SU-DHL-6 (cell line): Measurements from ENCODE around the gene TDP2.
"Not testable (repeated sequence)": the region's sequence is repeated elsewhere in the genome, so short reads cannot be mapped to it uniquely, and the experiment has no call there.

Source experiments
- H2AFZ ChIP-seq: fragments of 200-600 bp; sonication (generic); 2 replicates; pipeline ENCODE4 v1.6.1; 2014; ENCODE audit warnings: low read depth, mild to moderate bottlenecking, moderate library complexity, mixed read lengths, antibody characterized with exemption, low read length; ENCODE audit not compliant: severe bottlenecking
- H3F3A ChIP-seq: fragments of 200-600 bp; shearing (Covaris generic); 2 replicates; pipeline ENCODE4 v1.6.0; 2016; ENCODE audit warnings: antibody characterized with exemption, mild to moderate bottlenecking; ENCODE audit not compliant: insufficient read depth
- H3K27ac ChIP-seq: fragments of 200-600 bp; sonication (generic); 2 replicates; pipeline ENCODE4 v1.5.1; 2016; ENCODE audit warnings: low read depth, mild to moderate bottlenecking, low read length, moderate library complexity, mixed read lengths
- H3K27me3 ChIP-seq: fragments of 200-600 bp; sonication (generic), shearing (Covaris generic); 2 replicates; pipeline ENCODE4 v1.6.0; 2014; ENCODE audit warnings: mild to moderate bottlenecking, low read length
- H3K36me3 ChIP-seq: fragments of 200-600 bp; sonication (generic); 2 replicates; pipeline ENCODE4 v1.6.1; 2014; ENCODE audit warnings: mild to moderate bottlenecking, low read length, mixed read lengths
- H3K4me2 ChIP-seq: fragments of 300-600, 200-600 bp; shearing (Covaris generic), sonication (generic); 2 replicates; pipeline ENCODE4 v1.6.0; 2014; ENCODE audit warnings: low read length, low read depth, mild to moderate bottlenecking; ENCODE audit not compliant: poor library complexity, severe bottlenecking
- H3K4me3 ChIP-seq: fragments of 200-600 bp; sonication (generic); 2 replicates; pipeline ENCODE4 v1.5.1; 2014; ENCODE audit warnings: antibody characterized with exemption, low read length, mild to moderate bottlenecking, mixed read lengths; ENCODE audit not compliant: insufficient read depth, poor library complexity, severe bottlenecking
- H3K79me2 ChIP-seq: fragments of 200-600 bp; sonication (generic); 2 replicates; pipeline ENCODE4 v1.6.1; 2014; ENCODE audit warnings: mild to moderate bottlenecking, low read length, moderate library complexity; ENCODE audit not compliant: insufficient read depth
- H3K9ac ChIP-seq: fragments of 200-600 bp; sonication (generic); 2 replicates; pipeline ENCODE4 v1.7.0; 2014; ENCODE audit warnings: mild to moderate bottlenecking, low read length
- H3K9me2 ChIP-seq: fragments of 200-600 bp; sonication (generic); replicated peaks from 2 replicates; pipeline ENCODE4 v1.6.1; 2014; ENCODE audit warnings: low read length; ENCODE audit not compliant: insufficient read depth
- H3K9me3 ChIP-seq: fragments of 200-600 bp; sonication (generic); 2 replicates; pipeline ENCODE4 v1.6.1; 2014; ENCODE audit warnings: low read length, mixed read lengths; ENCODE audit not compliant: insufficient read depth
- H4K20me1 ChIP-seq: fragments of 200-600 bp; sonication (generic); 2 replicates; pipeline ENCODE4 v1.6.1; 2014; ENCODE audit warnings: low read depth, mild to moderate bottlenecking, antibody characterized with exemption, low read length, moderate library complexity, mixed read lengths
- EZH2phosphoT487 ChIP-seq: fragments of 200-600 bp; sonication (generic), shearing (Covaris generic); conservative IDR thresholded peaks from 2 replicates; pipeline ENCODE4 v1.6.1; 2018; ENCODE audit warnings: mild to moderate bottlenecking, antibody characterized with exemption, low read length, moderate library complexity, mixed read lengths
- TF ChIP-seq, protein P1 (sequence below): fragments of 200-600 bp; sonication (generic); IDR thresholded peaks from one replicate; pipeline ENCODE4 v1.5.1; 2017; ENCODE audit warnings: antibody characterized with exemption, mild to moderate bottlenecking, low read length, moderate library complexity; ENCODE audit not compliant: insufficient read depth, poor library complexity, severe bottlenecking

TDP2 gene

DNA sequence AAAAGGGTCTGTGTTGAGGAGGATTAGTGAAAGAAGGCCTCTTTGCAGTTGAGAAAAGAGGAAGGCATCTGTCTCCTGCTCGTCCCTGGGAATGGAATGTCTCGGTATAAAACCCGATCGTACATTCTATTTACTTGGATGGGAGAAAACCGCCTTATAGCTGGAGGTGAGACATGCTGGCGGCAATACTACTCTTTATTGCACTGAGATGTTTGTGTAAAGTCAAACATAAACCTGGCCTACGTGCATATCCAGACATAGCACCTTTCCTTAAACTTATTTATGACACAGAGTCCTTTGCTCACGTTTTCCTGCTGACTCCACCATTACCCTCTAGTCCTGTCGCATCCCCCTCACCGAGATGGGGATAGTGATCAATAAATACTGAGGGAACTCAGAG lies 4.5 kb downstream of the TDP2 start:
- H4K20me1 ChIP-seq, result no peaks in the 10 kb centered on the region
- no peaks in the 10 kb centered on the region for H3K27me3 ChIP-seq
- H3K9ac ChIP-seq, result no peak overlapping the region
- no peak overlapping the region for H3K4me2 ChIP-seq
- H3K4me3 ChIP-seq, result no peak overlapping the region
- no peak overlapping the region for H3K27ac ChIP-seq
- H3K9me2 ChIP-seq, result no peaks in the 10 kb centered on the region
- TF ChIP-seq, protein P1, sequence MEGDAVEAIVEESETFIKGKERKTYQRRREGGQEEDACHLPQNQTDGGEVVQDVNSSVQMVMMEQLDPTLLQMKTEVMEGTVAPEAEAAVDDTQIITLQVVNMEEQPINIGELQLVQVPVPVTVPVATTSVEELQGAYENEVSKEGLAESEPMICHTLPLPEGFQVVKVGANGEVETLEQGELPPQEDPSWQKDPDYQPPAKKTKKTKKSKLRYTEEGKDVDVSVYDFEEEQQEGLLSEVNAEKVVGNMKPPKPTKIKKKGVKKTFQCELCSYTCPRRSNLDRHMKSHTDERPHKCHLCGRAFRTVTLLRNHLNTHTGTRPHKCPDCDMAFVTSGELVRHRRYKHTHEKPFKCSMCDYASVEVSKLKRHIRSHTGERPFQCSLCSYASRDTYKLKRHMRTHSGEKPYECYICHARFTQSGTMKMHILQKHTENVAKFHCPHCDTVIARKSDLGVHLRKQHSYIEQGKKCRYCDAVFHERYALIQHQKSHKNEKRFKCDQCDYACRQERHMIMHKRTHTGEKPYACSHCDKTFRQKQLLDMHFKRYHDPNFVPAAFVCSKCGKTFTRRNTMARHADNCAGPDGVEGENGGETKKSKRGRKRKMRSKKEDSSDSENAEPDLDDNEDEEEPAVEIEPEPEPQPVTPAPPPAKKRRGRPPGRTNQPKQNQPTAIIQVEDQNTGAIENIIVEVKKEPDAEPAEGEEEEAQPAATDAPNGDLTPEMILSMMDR, result no peak
- no peak for TF ChIP-seq EZH2phosphoT487
- H3F3A ChIP-seq, result 0 out of 2 replicates have a peak, but pooled peaks cover 3% of the 10 kb centered on the region
- no peak overlapping the region for H2AFZ ChIP-seq
- H3K36me3 ChIP-seq, result peaks cover 20% of the 10 kb centered on the region; the same call in 1 of the 2 replicates
- peaks cover 47% of the 10 kb centered on the region for H3K79me2 ChIP-seq
- no peaks in the 10 kb centered on the region for H3K9me3 ChIP-seq

DNA sequence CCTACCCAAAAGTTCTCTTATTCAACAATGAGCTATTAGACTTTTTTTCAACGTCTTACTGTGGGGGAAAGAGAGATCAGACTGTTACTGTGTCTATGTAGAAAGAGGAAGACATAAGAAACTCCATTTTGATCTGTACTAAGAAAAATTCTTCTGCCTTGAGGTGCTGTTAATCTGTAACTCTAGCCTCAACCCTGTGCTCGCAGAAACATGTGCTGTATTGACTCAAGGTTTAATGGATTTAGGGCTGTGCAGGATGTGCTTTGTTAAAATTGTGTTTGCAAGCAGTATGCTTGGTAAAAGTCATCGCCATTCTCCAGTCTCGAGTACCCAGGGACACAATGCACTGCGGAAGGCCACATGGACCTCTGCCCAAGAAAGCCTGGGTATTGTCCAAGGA lies 4.9 kb downstream of the TDP2 start:
- H2AFZ ChIP-seq, H3F3A ChIP-seq, H3K9me3 ChIP-seq, H3K4me3 ChIP-seq, H3K9ac ChIP-seq, H3K27ac ChIP-seq, H3K27me3 ChIP-seq, H3K9me2 ChIP-seq, H4K20me1 ChIP-seq, H3K4me2 ChIP-seq: not testable (repeated sequence)
- Histone ChIP-seq H3K36me3 (peaks cover 24% of the 10 kb centered on the region), H3K79me2 (peaks cover 49% of the 10 kb centered on the region)

DNA sequence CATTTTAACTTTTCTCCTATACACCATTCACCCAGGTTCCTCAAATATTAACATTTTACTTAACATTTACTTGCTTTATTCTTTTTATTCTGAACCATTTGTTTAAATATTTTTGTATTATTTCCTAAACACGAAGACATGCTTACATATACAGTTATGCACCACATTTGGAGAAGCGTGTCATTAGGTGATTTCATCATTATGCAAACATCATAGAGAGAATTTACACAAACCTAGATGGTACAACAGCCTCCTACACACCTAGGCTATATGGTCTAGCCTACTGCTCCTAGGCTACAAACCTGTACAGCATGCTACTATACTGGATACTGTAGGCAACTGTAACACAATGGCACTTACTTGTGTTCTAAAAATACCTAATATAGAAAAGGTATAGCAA lies 6.6 kb downstream of the TDP2 start:
- peaks cover 46% of the 10 kb centered on the region for H3K79me2 ChIP-seq
- no peak overlapping the region for H3K27ac ChIP-seq
- no peak overlapping the region for H3K9ac ChIP-seq
- no peak overlapping the region for H2AFZ ChIP-seq
- H3K4me2 ChIP-seq, result no peak overlapping the region
- H4K20me1 ChIP-seq, result no peaks in the 10 kb centered on the region
- H3K27me3 ChIP-seq, result no peaks in the 10 kb centered on the region
- H3K36me3 ChIP-seq, result peaks cover 35% of the 10 kb centered on the region
- no peak overlapping the region for H3K4me3 ChIP-seq
- no peaks in the 10 kb centered on the region for H3F3A ChIP-seq
- H3K9me3 ChIP-seq, result no peaks in the 10 kb centered on the region
- no peaks in the 10 kb centered on the region for H3K9me2 ChIP-seq
- no peak for TF ChIP-seq EZH2phosphoT487
- TF ChIP-seq, protein P1, result no peak

DNA sequence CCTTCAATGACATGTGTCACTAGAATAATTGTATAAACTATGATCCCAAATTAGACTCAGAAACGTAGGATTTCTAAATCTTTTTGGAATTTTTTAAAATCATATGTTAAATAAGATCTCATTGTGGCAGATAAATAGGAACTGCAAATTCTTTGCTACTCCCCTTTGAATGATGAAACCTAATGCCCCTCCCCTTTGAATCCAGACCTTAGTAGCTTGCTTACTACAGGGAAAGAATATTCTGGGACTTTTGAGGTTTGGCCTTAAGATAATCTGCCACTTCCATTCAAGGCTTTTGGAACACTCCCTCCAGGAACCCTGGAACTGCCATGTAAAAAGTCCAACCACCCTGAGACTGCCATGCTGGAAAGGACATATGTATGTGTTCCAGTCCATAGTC lies 7.1 kb downstream of the TDP2 start:
- Histone ChIP-seq H3K27me3 (no peaks in the 10 kb centered on the region), H3F3A (no peaks in the 10 kb centered on the region), H3K4me3 (no peak overlapping the region), H3K27ac (no peak overlapping the region), H3K4me2 (no peak overlapping the region), H3K36me3 (peaks cover 35% of the 10 kb centered on the region), H3K79me2 (peaks cover 40% of the 10 kb centered on the region), H3K9me2 (no peaks in the 10 kb centered on the region), H3K9me3 (no peaks in the 10 kb centered on the region), H2AFZ (no peak overlapping the region), H3K9ac (no peak overlapping the region), H4K20me1 (no peaks in the 10 kb centered on the region)
- TF ChIP-seq EZH2phosphoT487, result no peak
- TF ChIP-seq, protein P1, result no peak
